GM21367 (cell line): Measurements from ENCODE around the gene OR5H14.
A peak's percentile ranks its signal among the peaks of the same experiment; 100 is the strongest.
"Not testable (repeated sequence)": the region's sequence is repeated elsewhere in the genome, so short reads cannot be mapped to it uniquely, and the experiment has no call there.

Experiments
- ATAC-seq: cut with Tn5 transposase; IDR thresholded peaks from one replicate; pipeline ENCODE4 v1.9.1; 2021; ENCODE audit not compliant: unreplicated experiment

Gene OR5H14

DNA sequence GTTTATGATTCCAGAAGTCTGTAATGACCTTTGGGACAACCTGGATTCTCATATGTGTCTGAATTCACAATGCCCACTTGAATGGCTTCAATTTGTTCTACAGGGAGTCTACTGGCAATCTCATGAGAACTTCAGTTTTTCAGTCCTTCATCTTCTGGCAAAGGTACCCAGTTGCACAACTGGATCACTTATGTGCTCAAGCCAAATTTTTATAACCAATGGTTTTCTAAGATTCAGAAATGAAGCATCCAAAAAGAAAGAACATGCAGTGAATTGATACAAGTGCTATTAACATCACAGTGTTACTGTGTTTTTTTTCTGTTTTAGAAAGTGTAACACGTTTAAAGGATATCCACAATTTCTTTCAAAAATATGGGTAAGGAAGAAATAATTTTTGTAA is at the start of gene OR5H14:
OR5H14 (plus strand) TSS at position 301 of the 400 bp plus-strand sequence. CDS start 1,907 bp downstream, outside the sequence.
- ATAC-seq = no peak

DNA sequence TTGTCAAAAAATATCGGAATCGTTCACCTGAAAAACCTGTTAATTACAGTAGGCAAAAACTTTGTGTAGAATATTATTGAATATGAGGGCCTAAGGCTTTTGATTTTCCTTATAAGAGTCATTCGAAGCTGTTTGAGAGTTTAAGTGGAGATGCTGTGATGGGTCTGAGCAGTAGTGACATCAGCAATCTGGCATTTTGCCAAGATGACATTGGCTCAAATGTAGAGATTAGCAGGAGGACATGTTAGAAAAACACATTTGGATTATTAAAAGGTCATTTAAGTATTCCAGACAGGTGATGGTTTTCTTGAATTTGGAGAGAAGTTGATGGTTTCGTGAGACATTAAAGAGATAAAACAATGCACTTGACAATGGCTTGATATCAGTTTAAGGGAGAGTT is 47.4 kb upstream of the OR5H14 start:
- ATAC-seq = no peak

DNA sequence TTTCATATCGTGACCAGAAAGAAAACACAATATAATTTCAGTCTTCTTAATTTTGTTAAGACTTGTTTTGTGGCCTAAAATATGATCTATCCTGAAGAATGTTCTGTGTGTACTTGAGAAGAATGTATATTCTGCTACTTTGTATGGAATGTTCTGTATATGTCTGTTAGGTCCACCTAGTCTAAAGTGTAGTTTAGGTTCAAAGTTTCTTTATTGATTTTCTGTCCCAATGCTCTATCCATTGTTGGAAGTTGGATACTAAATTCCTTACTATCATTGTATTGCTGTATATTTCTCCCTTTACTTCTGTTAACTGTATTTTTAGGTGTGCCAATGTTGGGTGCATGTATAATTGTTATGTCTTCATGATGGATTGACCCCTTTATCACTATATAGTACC is 39.1 kb upstream of the OR5H14 start:
- ATAC-seq = no peak

GRCh38 chr3:98109807-98110549 is 37.3 kb upstream of the OR5H14 start:
- no peak for ATAC-seq

DNA sequence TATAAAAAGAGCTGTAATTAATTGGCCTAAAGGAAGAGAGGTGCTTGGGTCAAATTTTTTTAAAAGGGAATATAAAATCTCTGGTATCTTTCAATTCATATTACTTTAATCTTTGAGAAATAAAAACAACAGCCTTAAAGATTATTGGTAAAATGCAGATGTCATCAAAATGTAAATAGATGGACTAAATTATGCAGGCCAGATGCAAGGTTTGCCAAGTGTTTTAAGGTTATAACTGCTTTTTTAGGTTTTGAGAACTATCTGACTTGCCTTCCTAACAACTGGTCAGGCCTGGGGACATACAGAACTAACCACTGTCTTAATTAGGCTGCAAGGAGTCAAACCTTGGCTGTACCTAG is 36.8 kb upstream of the OR5H14 start:
- ATAC-seq = no peak

DNA sequence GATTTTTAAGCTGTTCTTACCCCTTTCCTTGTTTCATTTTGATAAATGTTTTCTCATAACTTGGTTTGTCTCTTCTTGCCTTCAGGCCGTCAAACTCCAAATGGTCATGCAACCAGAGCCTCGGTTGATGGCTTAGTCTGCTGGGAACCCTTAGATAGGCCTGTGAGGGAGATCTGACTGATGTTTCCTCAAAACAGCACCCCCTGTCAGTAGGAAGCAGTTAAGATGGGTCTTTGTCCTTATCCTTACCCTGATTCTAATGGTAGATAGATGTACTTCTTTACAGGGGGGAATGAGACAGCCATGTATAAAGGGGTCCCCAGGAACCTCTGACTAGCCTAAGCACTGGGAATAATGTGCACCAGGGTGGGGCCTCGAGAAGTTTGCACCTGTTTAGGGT is 33.0 kb upstream of the OR5H14 start:
- ATAC-seq = no peak

DNA sequence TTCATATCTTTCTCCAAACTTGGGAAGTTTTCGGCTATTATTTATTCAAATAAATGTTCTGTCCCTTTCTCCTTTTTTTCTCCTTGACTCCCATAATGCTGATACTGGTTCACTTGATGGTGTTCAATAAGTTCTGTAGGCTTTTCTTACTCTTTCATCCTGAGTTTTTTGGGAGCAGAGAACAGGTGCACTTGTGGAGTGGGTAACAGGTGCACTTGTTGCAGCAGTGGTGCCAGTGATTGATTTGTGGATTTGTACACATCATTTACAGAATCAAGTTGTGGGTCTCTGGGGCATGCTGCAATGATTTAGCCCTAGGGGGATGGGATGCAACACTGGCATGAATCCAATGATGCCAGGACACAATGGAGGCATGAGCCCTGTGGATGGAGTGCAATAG is 31.6 kb upstream of the OR5H14 start:
- ATAC-seq = no peak

DNA sequence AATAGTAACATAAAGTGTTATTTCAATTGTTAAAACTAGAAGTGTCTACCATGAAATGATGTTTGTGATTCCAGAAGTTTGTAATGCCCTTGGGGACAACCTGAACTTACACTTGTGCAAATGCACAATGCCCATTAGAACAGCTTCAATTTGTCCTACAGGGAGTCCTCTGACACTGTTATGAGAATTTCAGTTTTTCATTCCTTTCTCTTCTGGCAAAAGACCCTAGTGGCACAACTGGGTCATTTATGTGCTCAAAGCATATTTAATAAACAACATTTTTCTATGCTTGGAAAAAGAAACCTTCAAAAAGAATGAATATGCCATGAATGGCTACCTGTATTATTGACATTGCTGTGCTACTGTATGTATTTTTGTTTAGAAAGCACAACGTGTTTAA is 16.9 kb upstream of the OR5H14 start, which contains the start of gene OR5H1:
OR5H1 (plus strand) TSS at position 301 of the 400 bp plus-strand sequence. CDS start 1,977 bp downstream, outside the sequence.
- ATAC-seq = no peak

DNA sequence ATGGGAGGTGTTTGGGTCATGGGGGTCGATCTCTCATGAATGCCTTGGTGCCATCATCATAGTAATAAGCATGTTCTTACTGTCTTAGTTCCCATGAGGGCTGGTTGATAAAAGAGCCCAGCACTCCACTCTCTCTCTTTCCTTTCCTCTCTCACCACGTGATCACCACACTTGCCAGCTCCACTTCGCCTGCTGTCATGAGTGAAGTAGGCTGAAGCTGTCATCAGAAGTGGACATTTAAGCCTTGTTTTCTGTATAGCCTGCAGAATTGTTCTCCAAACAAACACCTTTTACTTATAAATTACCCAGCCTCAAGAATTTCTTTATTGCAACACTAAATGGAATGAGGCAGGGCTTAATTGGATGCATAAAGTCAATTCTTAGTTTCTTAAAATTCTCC is 10.6 kb upstream of the OR5H14 start:
- no peak for ATAC-seq

DNA sequence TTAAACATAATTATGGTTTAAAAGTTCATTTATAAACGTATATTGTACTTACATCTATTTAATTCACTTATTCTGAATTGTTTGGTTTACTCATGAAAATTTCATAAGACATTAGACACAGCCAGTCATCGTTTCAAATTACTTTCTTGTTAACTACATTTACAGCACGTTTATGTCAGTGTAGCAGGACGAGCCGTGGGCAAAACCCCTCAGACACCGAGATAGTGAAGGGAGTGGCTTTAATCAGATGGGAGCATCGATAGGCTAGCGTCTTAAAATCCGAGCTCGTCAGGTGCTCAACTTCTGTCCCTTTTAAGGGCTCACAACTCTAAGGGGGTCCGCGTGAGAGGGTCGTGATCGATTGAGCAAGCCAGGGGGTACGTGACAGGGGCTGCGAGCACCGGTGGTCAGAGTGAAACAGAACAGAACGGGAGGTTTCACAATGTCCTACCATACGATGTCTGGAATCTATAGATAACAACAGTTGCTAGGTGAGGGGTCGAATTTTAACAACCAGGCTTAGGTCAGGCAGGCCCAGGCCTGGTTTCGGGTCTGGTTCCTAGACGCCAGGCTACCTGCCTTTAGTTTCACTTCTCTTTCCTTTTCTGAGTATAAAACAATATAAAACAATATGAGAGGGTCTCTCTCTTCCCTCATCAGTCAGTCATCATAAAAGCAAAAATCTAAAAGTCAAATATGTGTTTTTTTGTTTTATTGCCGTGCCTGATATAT is 9.3 kb upstream of the OR5H14 start:
- ATAC-seq = not testable (repeated sequence)

DNA sequence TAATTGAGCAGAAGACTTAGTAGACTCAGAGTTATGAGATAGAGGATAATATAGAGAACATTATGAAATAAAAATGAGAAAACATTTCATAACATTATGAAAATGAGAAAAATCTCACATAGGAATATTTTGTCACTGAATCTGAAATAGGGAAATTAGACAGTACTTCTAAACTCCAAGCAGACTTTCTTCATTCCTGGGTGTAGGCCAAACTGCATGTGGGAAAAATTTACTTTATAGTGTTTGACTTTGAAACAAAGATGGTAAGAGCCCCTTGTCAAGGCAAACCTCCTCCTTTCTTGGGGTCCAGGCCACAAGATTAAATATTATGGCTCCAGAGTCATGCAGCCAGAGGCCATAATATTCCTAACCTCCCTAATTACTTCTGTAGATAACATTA is 6.7 kb upstream of the OR5H14 start:
- ATAC-seq = no peak

DNA sequence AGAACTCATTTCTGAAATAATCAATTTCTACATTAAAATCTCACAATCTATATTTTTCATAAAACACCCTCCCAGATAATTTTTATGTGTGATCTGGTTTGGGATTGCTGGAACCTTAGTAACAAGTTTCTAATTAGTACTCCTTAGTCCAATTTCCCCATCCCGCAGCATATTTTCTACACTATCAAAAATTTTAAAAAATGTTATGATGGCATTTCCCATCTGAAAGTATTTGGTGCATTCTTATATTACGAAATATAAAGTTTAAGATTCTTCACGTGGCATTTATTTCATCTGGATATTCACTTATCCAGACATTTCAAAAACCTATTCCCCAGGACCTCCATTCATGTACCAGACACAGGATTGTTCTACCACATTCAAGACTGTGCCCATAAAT is 1.5 kb downstream of the OR5H14 start:
- ATAC-seq = no peak

GRCh38 chr3:98149456-98149855 is 2.2 kb downstream of the OR5H14 start:
- not testable (repeated sequence) for ATAC-seq

DNA sequence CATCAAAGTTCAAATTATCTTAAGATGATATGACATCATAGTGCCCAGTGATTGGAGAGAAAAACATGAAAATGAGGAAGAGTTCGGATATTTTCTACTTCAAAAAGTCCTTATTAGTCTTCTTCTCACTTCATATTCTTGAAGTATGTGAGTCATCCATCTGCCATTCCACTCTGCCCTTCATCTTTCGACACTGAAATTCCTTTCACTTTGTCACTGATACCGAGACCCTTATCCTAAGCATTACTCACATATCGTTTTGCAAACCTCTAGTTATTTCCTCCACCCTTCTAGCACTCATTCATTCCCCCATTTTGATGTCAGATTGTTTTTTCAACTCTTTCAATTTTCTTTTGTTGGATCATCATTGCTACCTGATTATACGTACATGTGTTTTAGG is 4.0 kb downstream of the OR5H14 start:
- ATAC-seq = no peak

DNA sequence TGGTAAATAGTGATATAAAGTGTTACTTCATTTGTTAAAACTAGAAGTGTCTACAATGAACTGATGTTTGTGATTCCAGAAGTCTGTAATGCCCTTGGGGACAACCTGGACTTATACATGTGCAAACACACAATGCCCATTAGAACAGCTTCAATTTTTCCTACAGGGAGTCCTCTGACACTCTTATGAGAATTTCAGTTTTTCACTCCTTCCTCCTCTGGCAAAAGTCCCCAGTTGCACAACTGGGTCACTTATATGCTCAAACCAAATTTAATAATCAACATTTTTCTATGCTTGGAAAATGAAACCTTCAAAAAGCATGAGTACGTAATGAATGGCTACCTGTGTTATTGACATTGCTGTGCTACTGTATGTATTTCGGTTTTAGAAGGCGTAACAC is 19.1 kb downstream of the OR5H14 start, which contains the start of gene OR5H15:
OR5H15 (plus strand) TSS at position 301 of the 400 bp plus-strand sequence. CDS start 2,004 bp downstream, outside the sequence.
- ATAC-seq = no peak

- ATAC-seq = no peak
Observed at GRCh38 chr3:98171071-98171470, 23.8 kb downstream of the OR5H14 start.

GRCh38 chr3:98172621-98173020 is 25.3 kb downstream of the OR5H14 start:
- no peak for ATAC-seq

- ATAC-seq = no peak
Observed at GRCh38 chr3:98180319-98180890, 33.1 kb downstream of the OR5H14 start.

DNA sequence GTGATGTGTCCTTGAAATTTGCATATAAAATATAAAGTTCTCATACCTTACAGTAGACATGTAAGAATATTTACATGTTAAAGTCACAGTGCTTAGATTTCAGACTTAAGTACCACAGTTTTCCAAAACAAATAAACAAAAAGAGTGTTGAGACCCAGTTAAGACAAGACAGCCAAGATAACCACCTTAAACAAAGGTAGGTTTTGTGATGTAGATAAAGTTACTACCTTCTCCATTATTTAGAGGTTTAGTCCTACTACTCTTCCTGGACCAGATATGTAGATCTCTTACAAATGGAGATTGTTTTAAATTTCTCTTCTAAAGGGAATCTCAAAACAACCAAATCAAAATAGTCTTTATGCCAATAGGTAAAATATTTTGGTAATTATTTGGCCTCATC is 34.9 kb downstream of the OR5H14 start:
- ATAC-seq = no peak

GRCh38 chr3:98185180-98185579 is 37.9 kb downstream of the OR5H14 start:
- ATAC-seq = no peak

DNA sequence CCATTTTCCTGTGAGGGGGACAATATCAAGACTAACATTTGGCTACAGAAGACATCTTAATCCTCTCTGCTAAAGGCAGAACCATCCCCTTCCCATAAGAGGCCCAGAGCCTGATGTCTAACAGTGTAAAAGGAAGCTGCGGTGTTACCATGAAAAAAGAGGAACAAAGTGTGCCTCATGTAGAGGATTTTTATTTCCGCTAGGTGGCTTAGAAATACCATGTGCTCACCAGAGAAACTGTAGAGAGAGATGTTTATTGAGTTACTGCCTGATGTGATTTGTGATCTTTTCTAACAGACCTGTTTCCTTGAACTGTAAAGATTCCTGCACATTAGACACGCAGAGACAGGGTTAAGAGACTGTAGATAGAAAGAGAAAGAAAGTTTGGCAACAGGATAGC is 41.3 kb downstream of the OR5H14 start:
- ATAC-seq = peak; percentile 73

- ATAC-seq = not testable (repeated sequence)
Observed at GRCh38 chr3:98190911-98191310, 43.6 kb downstream of the OR5H14 start.
